ENCODE results near the gene NOS3.

GRCh38 chr7:150986556-150986955 lies 4.3 kb upstream of the NOS3 start:
- no peak for TF ChIP-seq EZH2 (IDR thresholded peaks at IDR 0.05; ENCODE audit: borderline replicate concordance, low read depth, low read length, severe bottlenecking)
- TF ChIP-seq CTCF (IDR thresholded peaks at IDR 0.05; ENCODE audit: extremely low read depth in 1 of 2, insufficient read depth in 1 of 2, low read depth in 1 of 2, low read length in 2 of 2): no peak
- TF ChIP-seq FOS (IDR thresholded peaks at IDR 0.05; ENCODE audit: borderline replicate concordance, insufficient read depth, low read length): no peak
- TF ChIP-seq POLR2A (IDR thresholded peaks at IDR 0.05; ENCODE audit: low read depth, low read length): no peak
- TF ChIP-seq GATA2 (IDR thresholded peaks at IDR 0.05; ENCODE audit: insufficient read depth, insufficient read length, low read depth, low read length): no peak
